Trophoblast cell (in vitro differentiated cells and primary cell): ENCODE data around the gene CHFR.

Experiments
- DNase-seq, 2 donors: peaks; one replicate each; pipeline ENCODE4 v3.0.0-alpha.2; 2016
- H2AFZ ChIP-seq: 2 replicates; pipeline ENCODE4 v1.6.1; 2013; ENCODE audit warnings: low read length, moderate library complexity, mild to moderate bottlenecking; ENCODE audit not compliant: insufficient read depth, poor library complexity
- H2AK5ac ChIP-seq: 2 replicates; pipeline ENCODE4 v1.6.1; 2013; ENCODE audit warnings: mild to moderate bottlenecking, low read length
- H2BK120ac ChIP-seq: 2 replicates; pipeline ENCODE4 v1.6.1; 2013; ENCODE audit warnings: low read length, mild to moderate bottlenecking, moderate library complexity; ENCODE audit not compliant: insufficient read depth, poor library complexity
- H2BK12ac ChIP-seq: 2 replicates; pipeline ENCODE4 v1.6.1; 2013; ENCODE audit warnings: mild to moderate bottlenecking, low read length, moderate library complexity
- H2BK5ac ChIP-seq: 2 replicates; pipeline ENCODE4 v1.6.1; 2013; ENCODE audit warnings: low read length, low read depth, moderate library complexity, mild to moderate bottlenecking; ENCODE audit not compliant: poor library complexity
- H3K14ac ChIP-seq: 2 replicates; pipeline ENCODE4 v1.6.1; 2013; ENCODE audit warnings: mild to moderate bottlenecking, low read length
- H3K18ac ChIP-seq: 2 replicates; pipeline ENCODE4 v1.6.1; 2013; ENCODE audit warnings: mild to moderate bottlenecking, low read length
- H3K23ac ChIP-seq: 2 replicates; pipeline ENCODE4 v1.6.1; 2013; ENCODE audit warnings: low read length
- H3K27ac ChIP-seq: 2 replicates; pipeline ENCODE4 v1.5.1; 2013; ENCODE audit warnings: low read depth, mild to moderate bottlenecking, inconsistent platforms, low read length, moderate library complexity
- H3K27me3 ChIP-seq: 2 replicates; pipeline ENCODE4 v1.6.1; 2013; ENCODE audit warnings: inconsistent platforms, mild to moderate bottlenecking, low read length, moderate library complexity; ENCODE audit not compliant: insufficient read depth
- H3K36me3 ChIP-seq, 2 experiments: 1 replicate in 1 of 2; 2 replicates in 1 of 2; pipeline ENCODE4 v1.6.1; 2013; ENCODE audit warnings: low read length in 2 of 2, mild to moderate bottlenecking in 2 of 2, moderate library complexity in 1 of 2; ENCODE audit not compliant: insufficient read depth in 2 of 2, control insufficient read depth in 1 of 2
- H3K4ac ChIP-seq: 2 replicates; pipeline ENCODE4 v1.6.1; 2013; ENCODE audit warnings: low read depth, mild to moderate bottlenecking, low read length, moderate library complexity
- H3K4me1 ChIP-seq, 2 experiments: 1 replicate in 1 of 2; 2 replicates in 1 of 2; pipeline ENCODE4 v1.6.1; 2013; ENCODE audit warnings: low read length in 2 of 2, mild to moderate bottlenecking in 2 of 2, moderate library complexity in 1 of 2; ENCODE audit not compliant: insufficient read depth in 2 of 2, control insufficient read depth in 1 of 2
- H3K4me2 ChIP-seq: 2 replicates; pipeline ENCODE4 v1.6.1; 2013; ENCODE audit warnings: inconsistent platforms, mild to moderate bottlenecking, low read length, moderate library complexity
- H3K4me3 ChIP-seq: 2 replicates; pipeline ENCODE4 v1.5.1; 2013; ENCODE audit warnings: mild to moderate bottlenecking, low read depth, low read length, inconsistent platforms
- H3K79me1 ChIP-seq: one replicate; pipeline ENCODE4 v1.6.1; 2013; ENCODE audit warnings: low read length
- H3K79me2 ChIP-seq: 2 replicates; pipeline ENCODE4 v1.6.1; 2013; ENCODE audit warnings: low read length, mild to moderate bottlenecking; ENCODE audit not compliant: control insufficient read depth, insufficient read depth, poor library complexity
- H3K9ac ChIP-seq: 2 replicates; pipeline ENCODE4 v1.6.1; 2013; ENCODE audit warnings: mild to moderate bottlenecking, low read length
- H3K9me3 ChIP-seq: 2 replicates; pipeline ENCODE4 v1.6.1; 2013; ENCODE audit warnings: low read depth, mild to moderate bottlenecking, control low read depth, inconsistent platforms, low read length; ENCODE audit not compliant: insufficient read depth
- H4K12ac ChIP-seq: 2 replicates; pipeline ENCODE4 v1.6.1; 2013; ENCODE audit warnings: low read depth, mild to moderate bottlenecking, low read length, moderate library complexity
- H4K8ac ChIP-seq: 2 replicates; pipeline ENCODE4 v1.6.1; 2013; ENCODE audit warnings: low read depth, mild to moderate bottlenecking, low read length, moderate library complexity
- H4K91ac ChIP-seq: one replicate; pipeline ENCODE4 v1.6.1; 2013; ENCODE audit warnings: low read depth, mild to moderate bottlenecking, low read length, moderate library complexity
- WGBS: extraction: QIAGEN DNeasy Blood & Tissue Kit; methylation state at CpG from one replicate; pipeline ENCODE4 v1.1.7; 2013; ENCODE audit warnings: missing lambda C conversion rate; ENCODE audit not compliant: insufficient read length, insufficient coverage; ENCODE audit errors: extremely low coverage; 5-methylcytosine and 5-hydroxymethylcytosine counted together

The CHFR gene

DNA sequence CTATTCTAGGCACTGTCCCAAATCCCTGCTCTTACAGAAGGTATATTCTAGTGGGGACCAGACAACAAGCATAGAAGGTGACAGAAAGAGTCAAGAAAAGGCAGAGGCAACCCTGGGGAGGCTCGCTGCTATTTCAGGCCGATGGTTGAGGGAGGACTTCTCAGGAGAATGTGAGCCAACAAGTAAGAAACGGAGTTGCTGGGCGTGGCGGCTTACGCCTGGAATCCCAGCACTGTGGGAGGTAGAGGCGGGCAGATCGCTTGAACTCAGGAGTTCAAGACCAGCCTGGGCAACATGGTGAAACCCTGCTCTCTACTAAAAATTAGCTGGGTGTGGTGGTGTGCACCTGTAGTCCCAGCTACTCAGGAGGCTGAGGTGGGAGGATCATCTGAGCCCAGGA is 54.1 kb downstream of the CHFR start:
- Histone ChIP-seq H3K36me3 (peaks cover 36 to 52% of the 10 kb centered on the region in 2 experiments), H3K27me3 (no peaks in the 10 kb centered on the region), H2BK12ac (no peak overlapping the region), H2AK5ac (no peak overlapping the region), H3K14ac (no peak overlapping the region), H3K4me2 (no peak overlapping the region), H4K8ac (no peak overlapping the region), H3K18ac (no peak overlapping the region), H2BK5ac (no peak overlapping the region), H3K23ac (no peak overlapping the region), H3K4ac (no peak overlapping the region), H3K27ac (no peak overlapping the region), H4K12ac (no peak overlapping the region), H3K9me3 (peaks cover 5% of the 10 kb centered on the region), H3K79me2 (peaks cover 5% of the 10 kb centered on the region), H3K9ac (no peak overlapping the region), H3K79me1 (peaks cover 5% of the 10 kb centered on the region), H3K4me1 (no peaks in the 10 kb centered on the region), H3K4me3 (no peak overlapping the region), H2AFZ (no peak overlapping the region), H4K91ac (no peak overlapping the region), H2BK120ac (no peak overlapping the region)
- no peak for DNase-seq
- WGBS = no CpG with 5 or more reads among the region's 8 CpGs

GRCh38 chr12:132831771-132832170 is 55.6 kb downstream of the CHFR start:
- Histone ChIP-seq H3K4ac (no peak overlapping the region), H3K9me3 (peaks cover 2% of the 10 kb centered on the region), H4K8ac (no peak overlapping the region), H2BK12ac (no peak overlapping the region), H3K79me1 (peaks cover 11% of the 10 kb centered on the region), H3K27me3 (no peaks in the 10 kb centered on the region), H2BK5ac (no peak overlapping the region), H4K91ac (no peak overlapping the region), H3K23ac (no peak overlapping the region), H3K4me1 (peaks cover 0 to 3% of the 10 kb centered on the region in 2 experiments), H3K9ac (peak overlapping the region; percentile 41), H3K18ac (no peak overlapping the region), H3K27ac (no peak overlapping the region), H2AFZ (no peak overlapping the region), H3K14ac (no peak overlapping the region), H3K36me3 (peaks cover 31 to 44% of the 10 kb centered on the region in 2 experiments), H3K79me2 (peaks cover 15% of the 10 kb centered on the region), H4K12ac (no peak overlapping the region), H2AK5ac (no peak overlapping the region), H3K4me2 (no peak overlapping the region), H3K4me3 (no peak overlapping the region), H2BK120ac (no peak overlapping the region)
- no CpG with 5 or more reads among the region's 11 CpGs for WGBS
- no peak for DNase-seq

- Histone ChIP-seq H3K79me1 (peaks cover 11% of the 10 kb centered on the region), H3K27me3 (no peaks in the 10 kb centered on the region), H4K91ac (peak within 1 kb of the TSS; percentile 93), H4K8ac (peak within 1 kb of the TSS; percentile 99), H3K4ac (peak within 1 kb of the TSS; percentile 98), H3K4me1 (peaks cover 0 to 3% of the 10 kb centered on the region in 2 experiments), H3K14ac (peak within 1 kb of the TSS; percentile 95), H3K4me3 (peak within 1 kb of the TSS; percentile 91), H4K12ac (peak within 1 kb of the TSS; percentile 98), H2BK12ac (no peak within 1 kb of the TSS), H2BK120ac (peak within 1 kb of the TSS; percentile 79), H3K9ac (peak within 1 kb of the TSS; percentile 96), H3K23ac (no peak within 1 kb of the TSS), H3K27ac (peak within 1 kb of the TSS; percentile 94), H3K4me2 (peak within 1 kb of the TSS; percentile 83), H3K79me2 (peaks cover 17% of the 10 kb centered on the region), H3K9me3 (peaks cover 3% of the 10 kb centered on the region), H2AK5ac (peak within 1 kb of the TSS; percentile 95), H2BK5ac (peak within 1 kb of the TSS; percentile 99), H3K18ac (peak within 1 kb of the TSS; percentile 98), H3K36me3 (peaks cover 37 to 48% of the 10 kb centered on the region in 2 experiments), H2AFZ (peak within 1 kb of the TSS; percentile 96)
- DNase-seq = peak; percentile 93 to 98
- WGBS = no CpG with 5 or more reads among the region's 78 CpGs
Observed at GRCh38 chr12:132828706-132829534, 58.5 kb downstream of the CHFR start, which contains the start of gene GOLGA3. GOLGA3 (minus strand) TSS chr12:132828869; CDS start chr12:132822128, 6,741 bp downstream.

DNA sequence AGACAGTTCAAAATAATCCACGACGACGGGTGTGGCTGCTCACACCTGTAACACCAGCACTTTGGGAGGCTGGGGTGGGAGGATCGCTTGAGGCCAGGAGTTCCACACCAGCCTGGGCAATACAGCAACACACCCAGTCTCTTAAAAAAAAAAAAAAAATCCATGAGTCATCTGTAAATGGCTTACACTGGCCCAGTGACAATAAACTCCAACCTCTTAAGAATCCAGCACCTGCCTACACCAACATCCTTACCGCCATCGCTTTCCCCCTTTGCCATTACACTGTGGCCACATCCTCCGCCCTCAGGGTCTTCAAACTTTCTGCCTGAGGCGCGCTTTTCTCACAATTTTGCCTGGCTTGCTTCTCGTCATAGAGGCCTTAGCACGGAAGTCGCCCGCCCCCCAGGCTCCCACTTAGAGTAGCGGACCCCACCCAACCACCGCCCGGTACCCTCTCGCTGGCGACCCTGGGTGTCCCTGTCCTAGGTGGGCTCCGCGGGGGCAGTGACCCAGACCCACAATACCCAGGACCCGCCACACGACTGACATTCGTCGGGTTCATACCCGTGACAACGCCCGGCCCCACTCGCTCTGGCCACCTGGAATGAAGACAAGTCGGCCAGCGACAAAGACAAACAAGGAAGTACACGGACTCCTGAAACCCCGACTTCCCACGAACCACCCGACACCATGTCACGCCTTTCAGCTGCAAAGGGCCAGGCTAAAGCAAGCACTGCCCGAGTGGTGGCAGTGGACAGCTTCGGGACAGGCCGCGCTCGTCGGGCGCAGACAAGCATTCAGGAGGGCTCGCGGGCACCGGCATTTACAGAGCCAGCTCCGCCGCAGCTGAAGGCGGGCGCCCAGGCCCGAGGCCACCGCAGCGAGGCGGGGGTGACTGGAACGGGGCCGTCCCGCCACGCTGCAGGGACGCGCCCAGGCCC is 59.4 kb downstream of the CHFR start:
- H2AFZ ChIP-seq = peak overlapping the region; percentile 80
- H2AK5ac ChIP-seq = peak overlapping the region; percentile 95
- peak overlapping the region; percentile 94 for H3K27ac ChIP-seq
- peak overlapping the region; percentile 83 for H3K4me2 ChIP-seq
- H3K79me1 ChIP-seq = peaks cover 11% of the 10 kb centered on the region
- H3K36me3 ChIP-seq = peaks cover 30 to 39% of the 10 kb centered on the region in 2 experiments
- peak overlapping the region; percentile 91 for H3K4me3 ChIP-seq
- H3K9me3 ChIP-seq = peaks cover 3% of the 10 kb centered on the region
- H2BK12ac ChIP-seq = no peak overlapping the region
- H3K27me3 ChIP-seq = no peaks in the 10 kb centered on the region
- H2BK5ac ChIP-seq = peak overlapping the region; percentile 22
- H3K18ac ChIP-seq = peak overlapping the region; percentile 86
- H3K4ac ChIP-seq = peak overlapping the region; percentile 98
- no peak overlapping the region for H3K23ac ChIP-seq
- peak overlapping the region; percentile 96 for H3K9ac ChIP-seq
- peak overlapping the region; percentile 95 for H3K14ac ChIP-seq
- peak; percentile 72 to 77 for DNase-seq
- peaks cover 17% of the 10 kb centered on the region for H3K79me2 ChIP-seq
- WGBS = no CpG with 5 or more reads among the region's 59 CpGs
- H2BK120ac ChIP-seq = peak overlapping the region; percentile 79
- peaks cover 0 to 3% of the 10 kb centered on the region in 2 experiments for H3K4me1 ChIP-seq
- H4K12ac ChIP-seq = peak overlapping the region; percentile 90
- peak overlapping the region; percentile 93 for H4K91ac ChIP-seq
- H4K8ac ChIP-seq = peak overlapping the region; percentile 99
